Kidney (tissue), 14 donors: Measurements from ENCODE around the gene FMO5. TPM values are rescaled to one million over a fixed set of nuclear protein-coding genes. Genes with fewer than 3 reads are reported as not detected.

ENCODE experiments used
- DNase-seq, 5 donors: peaks; one replicate each; pipeline ENCODE4 v3.0.0-alpha.2; 2013 to 2020
- FAIRE-seq: peaks from 2 replicates; lab custom pipeline; 2012; peaks lifted over from hg19 to GRCh38; lab: Jason Lieb, UNC
- H3K27ac ChIP-seq, 2 donors: one replicate each; pipeline ENCODE4 v1.7.0; 2013; ENCODE audit warnings: low read depth in 2 of 2, low read length in 2 of 2, inconsistent platforms in 1 of 2
- H3K27me3 ChIP-seq: one replicate; pipeline ENCODE4 v1.7.1; 2013; ENCODE audit warnings: low read length, inconsistent platforms; ENCODE audit not compliant: control insufficient read depth, insufficient read depth
- H3K36me3 ChIP-seq, 3 donors: one replicate each; pipeline versions ENCODE4 v1.7.0 to v1.7.1; 2013; ENCODE audit warnings: low read length in 3 of 3, control low read depth in 1 of 3, inconsistent platforms in 1 of 3; ENCODE audit not compliant: insufficient read depth in 3 of 3, control insufficient read depth in 2 of 3
- H3K4me1 ChIP-seq, 3 donors: one replicate each; pipeline versions ENCODE4 v1.7.0 to v1.7.1; 2013; ENCODE audit warnings: low read length in 3 of 3, inconsistent platforms in 1 of 3, low read depth in 1 of 3; ENCODE audit not compliant: control insufficient read depth in 2 of 3, insufficient read depth in 2 of 3
- H3K4me3 ChIP-seq, 3 donors: one replicate each; pipeline versions ENCODE4 v1.7.0 to v1.8.1; 2013; ENCODE audit warnings: low read length in 3 of 3, control low read depth in 1 of 3, inconsistent platforms in 1 of 3
- H3K9ac ChIP-seq, 3 donors: one replicate each; pipeline versions ENCODE4 v1.7.0 to v1.7.1; 2013; ENCODE audit warnings: low read length in 3 of 3, control low read depth in 1 of 3, inconsistent platforms in 1 of 3
- H3K9me3 ChIP-seq, 3 donors: one replicate each; pipeline versions ENCODE4 v1.7.0 to v1.7.1; 2013; ENCODE audit warnings: low read length in 3 of 3, control low read depth in 1 of 3, inconsistent platforms in 1 of 3; ENCODE audit not compliant: control insufficient read depth in 2 of 3, insufficient read depth in 1 of 3
- CTCF ChIP-seq: IDR thresholded peaks from 3 replicates; pipeline ENCODE4 v1.5.1; 2012; ENCODE audit warnings: mild to moderate bottlenecking, moderate library complexity, borderline replicate concordance; ENCODE audit not compliant: insufficient read depth; ENCODE audit errors: extremely low read depth
- intact Hi-C: fragments of 100-400 bp; cut with DNase I; formaldehyde crosslinking; loops from one replicate; pipeline ENCODE4 v1.11.1; 2022
- polyA plus RNA-seq: library from polyadenylated mRNA; stranded (reverse); fragments of 350-450 nt; fragmentation: Illumina TruSeq; extraction: RNeasy Lipid Tissue Mini Kit (QIAGEN cat#74804); gene quantifications from one replicate; pipeline ENCODE4 v1.2.3, GENCODE V29; 2014; ENCODE audit warnings: low read depth, low replicate concordance; ENCODE audit not compliant: insufficient read depth
- total RNA-seq: library from RNA; stranded (reverse); fragmentation: NEBNext Ultra II Directional; extraction: Animal tissue kit (Norgen Biotek cat#: 25700); gene quantifications from one replicate; pipeline ENCODE4 v1.2.1, GENCODE V29; 2021
- donor health status: control.
- donor health status: control.
- donor health status: control.
- donor health status: control.
- donor health status: control.
- donor health status: DM: yes; HTN: yes; CAD: no.
- donor health status: Normal renal cell carcinoma (clear cell type).

The FMO5 gene
- total and polyA plus RNA-seq, 2 donors from 2014 or later: 9.5 to 12.3 TPM

DNA sequence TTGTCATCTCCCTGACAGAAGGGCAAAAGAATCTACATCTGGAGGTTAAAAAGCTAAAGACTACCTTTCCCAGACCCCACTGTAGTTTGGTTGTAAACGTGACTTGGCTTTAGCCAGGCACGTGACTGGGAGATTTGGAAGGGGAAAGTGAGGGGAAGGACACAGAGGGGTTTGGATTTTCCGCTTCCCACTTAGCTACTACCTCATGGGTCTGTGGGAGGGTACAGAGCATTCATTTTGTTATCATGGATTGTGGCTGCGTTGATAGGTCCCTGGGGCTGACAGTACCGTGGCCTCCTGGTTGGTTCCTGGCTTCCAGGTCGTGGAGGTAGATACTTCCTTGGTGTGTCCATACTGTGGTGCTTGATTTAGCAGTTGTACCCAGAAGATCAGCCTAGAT lies 20.0 kb upstream of the FMO5 start:
- H3K27ac ChIP-seq: no peak overlapping the region
- H3K9me3 ChIP-seq: no peaks in the 10 kb centered on the region
- H3K4me3 ChIP-seq: no peak overlapping the region
- H3K9ac ChIP-seq: no peak overlapping the region
- peaks cover 0 to 6% (median 4%) of the 10 kb centered on the region in 3 donors for H3K4me1 ChIP-seq
- H3K27me3 ChIP-seq: no peaks in the 10 kb centered on the region
- no peaks in the 10 kb centered on the region for H3K36me3 ChIP-seq
- intact Hi-C loops: no loop called here
- no peak for TF ChIP-seq CTCF
- DNase-seq (no peak), FAIRE-seq (no peak)

- Histone ChIP-seq H3K36me3 (no peaks in the 10 kb centered on the region), H3K4me1 (peaks cover 0 to 12% (median 4%) of the 10 kb centered on the region in 3 donors), H3K9ac (peak overlapping the region in 2 of 3 donors; percentile 85 to 90), H3K27me3 (no peaks in the 10 kb centered on the region), H3K4me3 (peak overlapping the region; percentile 91 to 95 (median 92)), H3K27ac (no peak overlapping the region), H3K9me3 (no peaks in the 10 kb centered on the region)
- intact Hi-C loops: no loop called here
- FAIRE-seq (no peak), DNase-seq (no peak)
- TF ChIP-seq CTCF: no peak
These were observed 18.7 kb upstream of the FMO5 start for GRCh38 chr1:147243841-147244240.

DNA sequence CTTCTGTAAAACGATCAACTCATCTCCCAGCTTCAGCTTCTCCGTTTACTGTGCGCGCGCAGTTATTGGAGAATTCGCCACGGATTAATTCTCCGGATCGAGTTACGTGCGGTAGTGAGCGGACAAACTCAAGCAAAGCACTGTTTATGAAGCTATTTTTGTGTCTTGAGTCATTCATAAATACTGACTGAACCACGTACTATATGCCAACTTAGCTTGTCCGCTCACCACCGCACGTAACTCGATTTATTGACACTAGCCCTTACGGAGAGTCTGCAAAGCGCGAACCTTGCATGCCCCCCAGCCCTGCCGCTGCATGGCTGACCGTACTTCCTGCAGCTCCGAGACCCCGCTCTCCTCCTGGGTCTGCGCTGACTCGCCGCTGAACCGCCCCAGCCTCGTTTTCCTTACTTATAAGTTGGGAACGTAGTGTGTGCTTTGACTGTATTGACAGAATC lies 18.1 kb upstream of the FMO5 start:
- FAIRE-seq (no peak), DNase-seq (peak in 4 of 5 donors; percentile 56 to 71 (median 68))
- no peaks in the 10 kb centered on the region for H3K9me3 ChIP-seq
- H3K27ac ChIP-seq: peak overlapping the region; percentile 75 to 89
- H3K36me3 ChIP-seq: no peaks in the 10 kb centered on the region
- intact Hi-C loops: no loop called here
- TF ChIP-seq CTCF: no peak
- peak overlapping the region; percentile 91 to 95 (median 92) for H3K4me3 ChIP-seq
- H3K4me1 ChIP-seq: peaks cover 0 to 12% (median 4%) of the 10 kb centered on the region in 3 donors
- H3K9ac ChIP-seq: peak overlapping the region; percentile 72 to 90 (median 85)
- no peaks in the 10 kb centered on the region for H3K27me3 ChIP-seq
